ENCODE results near the gene NFATC2. TPM values are rescaled to one million over a fixed set of nuclear protein-coding genes. Genes with fewer than 3 reads are reported as not detected.
A peak's percentile ranks its signal among the peaks of the same experiment; 100 is the strongest.

The NFATC2 gene
- total RNA-seq, 1 experiment from 2014 or later: 0.34 TPM

GRCh38 chr20:51373713-51374455 is 168.6 kb downstream of the NFATC2 start:
- in situ Hi-C loops (cut with HindIII; ENCODE audit: low pct_unique_long_range_greater_than_20kb, low sequenced_read_pairs): no loop called here
- no peak for DNase-seq (ENCODE audit: low read depth)

DNA sequence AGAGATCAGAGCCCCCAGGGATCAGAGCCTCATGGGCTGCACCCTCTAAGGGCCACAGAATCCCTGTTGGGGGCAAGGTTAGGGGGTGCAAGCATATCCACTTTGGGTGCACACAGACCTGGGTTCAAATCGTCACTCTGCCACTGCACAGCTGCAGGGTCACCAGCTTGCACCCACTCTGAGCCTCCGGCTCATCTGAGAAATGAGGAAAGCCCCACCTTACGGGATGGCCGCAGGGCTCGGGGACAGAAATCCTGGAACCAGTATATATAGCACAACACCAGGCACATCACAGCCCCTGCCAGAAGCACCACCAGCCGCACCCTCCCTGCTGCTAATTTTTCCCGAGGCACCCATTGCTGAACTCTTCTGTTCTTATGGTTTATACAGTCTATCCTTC is 169.6 kb downstream of the NFATC2 start:
- in situ Hi-C loops (cut with HindIII; ENCODE audit: low pct_unique_long_range_greater_than_20kb, low sequenced_read_pairs): no loop called here
- no peak for DNase-seq (ENCODE audit: low read depth)

GRCh38 chr20:51372176-51372803 is 170.2 kb downstream of the NFATC2 start:
- DNase-seq (ENCODE audit: low read depth): peak; percentile 52
- in situ Hi-C loops (cut with HindIII; ENCODE audit: low pct_unique_long_range_greater_than_20kb, low sequenced_read_pairs): no loop called here

- no peak for DNase-seq (ENCODE audit: low read depth)
- in situ Hi-C loops (cut with HindIII; ENCODE audit: low pct_unique_long_range_greater_than_20kb, low sequenced_read_pairs): no loop called here
These were observed 170.8 kb downstream of the NFATC2 start for GRCh38 chr20:51371720-51372119.

- in situ Hi-C loops (cut with HindIII; ENCODE audit: low pct_unique_long_range_greater_than_20kb, low sequenced_read_pairs): no loop called here
These were observed 173.0 kb downstream of the NFATC2 start for GRCh38 chr20:51369503-51369902.

GRCh38 chr20:51368461-51369211 is 173.9 kb downstream of the NFATC2 start:
- in situ Hi-C loops (cut with HindIII; ENCODE audit: low pct_unique_long_range_greater_than_20kb, low sequenced_read_pairs): no loop called here

More at GRCh38 chr20:51369503-51369902, 173.0 kb downstream of the NFATC2 start:
- DNase-seq (ENCODE audit: low read depth): no peak

DNA sequence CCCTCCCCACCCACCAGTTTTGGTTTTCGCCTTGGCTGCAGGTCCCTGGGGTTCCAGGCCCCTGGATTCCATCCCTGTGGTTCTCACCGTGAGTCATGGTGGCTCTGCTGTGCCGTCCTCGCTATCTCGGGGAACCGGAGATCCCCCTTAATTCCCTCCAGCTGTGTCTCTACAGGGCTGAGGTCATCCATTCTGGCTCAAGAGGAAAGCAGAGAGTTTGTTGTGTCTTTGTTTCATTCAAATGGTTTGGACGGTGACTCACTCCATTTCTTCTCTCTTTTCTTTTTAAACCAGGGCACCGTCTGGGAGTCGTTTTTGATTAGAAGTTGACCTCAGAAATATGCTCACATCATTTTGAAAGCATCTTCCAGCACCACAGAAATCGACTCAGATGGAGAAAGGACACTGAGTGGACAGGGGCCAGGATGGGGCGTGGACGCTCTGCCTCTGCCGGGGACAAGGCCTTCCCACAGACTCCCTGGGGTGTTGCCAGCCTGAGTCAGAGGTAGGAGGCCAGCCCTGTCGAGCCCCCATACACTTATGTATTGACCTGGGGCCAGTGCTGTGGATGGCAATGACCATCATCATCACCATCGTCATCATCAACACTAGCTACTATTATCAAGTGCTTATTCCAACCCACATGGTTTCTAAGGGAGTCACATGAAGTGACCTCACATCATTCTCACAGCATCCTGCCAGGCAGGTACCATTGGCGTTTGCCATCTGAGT is 176.2 kb downstream of the NFATC2 start:
- DNase-seq (ENCODE audit: low read depth): peak; percentile 93
- in situ Hi-C loops (cut with HindIII; ENCODE audit: low pct_unique_long_range_greater_than_20kb, low sequenced_read_pairs): no loop called here

More at GRCh38 chr20:51368461-51369211, 173.9 kb downstream of the NFATC2 start:
- no peak for DNase-seq (ENCODE audit: low read depth)

- in situ Hi-C loops (cut with HindIII; ENCODE audit: low pct_unique_long_range_greater_than_20kb, low sequenced_read_pairs): no loop called here
- no peak for DNase-seq (ENCODE audit: low read depth)
These were observed 176.8 kb downstream of the NFATC2 start for GRCh38 chr20:51365670-51366069.

GRCh38 chr20:51363813-51364212 is 178.7 kb downstream of the NFATC2 start:
- no peak for DNase-seq (ENCODE audit: low read depth)
- in situ Hi-C loops (cut with HindIII; ENCODE audit: low pct_unique_long_range_greater_than_20kb, low sequenced_read_pairs): no loop called here

GRCh38 chr20:51363378-51363777 is 179.1 kb downstream of the NFATC2 start:
- in situ Hi-C loops (cut with HindIII; ENCODE audit: low pct_unique_long_range_greater_than_20kb, low sequenced_read_pairs): no loop called here
- DNase-seq (ENCODE audit: low read depth): no peak

GRCh38 chr20:51362254-51362653 is 180.3 kb downstream of the NFATC2 start:
- DNase-seq (ENCODE audit: low read depth): no peak
- in situ Hi-C loops (cut with HindIII; ENCODE audit: low pct_unique_long_range_greater_than_20kb, low sequenced_read_pairs): no loop called here

GRCh38 chr20:51361258-51361657 is 181.3 kb downstream of the NFATC2 start:
- in situ Hi-C loops (cut with HindIII; ENCODE audit: low pct_unique_long_range_greater_than_20kb, low sequenced_read_pairs): no loop called here
- no peak for DNase-seq (ENCODE audit: low read depth)

DNA sequence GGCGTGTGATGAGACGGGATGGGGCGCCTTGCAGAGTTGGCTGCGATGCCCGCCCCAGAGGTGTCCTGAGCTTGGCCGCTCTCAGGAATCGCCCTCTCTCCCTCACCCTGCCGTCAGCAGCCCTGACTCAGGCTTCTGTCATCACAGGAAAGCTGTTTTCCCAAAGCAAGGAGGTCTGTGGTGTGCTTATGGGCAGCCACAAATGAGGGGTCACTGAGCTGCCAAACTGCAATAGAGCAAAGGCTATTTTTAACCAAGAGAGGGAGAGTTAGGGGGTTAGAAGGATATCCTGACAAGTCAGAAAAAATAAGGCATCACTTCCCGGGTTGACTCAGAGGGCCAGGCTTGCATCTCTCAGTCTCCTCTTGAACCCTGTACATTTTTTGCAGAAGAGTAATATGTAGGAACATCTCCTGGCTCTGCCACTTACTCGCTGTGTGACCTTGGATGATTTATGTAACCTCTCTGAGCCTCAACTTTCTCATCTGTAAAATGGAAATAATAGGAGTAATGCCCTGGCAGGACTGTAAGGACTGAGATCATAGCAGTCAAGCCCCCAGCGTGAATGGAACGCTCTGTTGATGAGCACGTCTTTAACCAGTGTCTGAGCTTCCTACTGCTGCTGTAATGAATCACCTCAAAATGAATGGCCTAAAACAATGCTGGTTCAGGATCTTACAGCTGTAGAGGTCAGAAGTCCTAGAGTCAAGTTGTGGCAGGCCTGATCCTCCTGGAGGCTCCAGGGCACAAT is 181.9 kb downstream of the NFATC2 start:
- in situ Hi-C loops (cut with HindIII; ENCODE audit: low pct_unique_long_range_greater_than_20kb, low sequenced_read_pairs): no loop called here
- peak; percentile 94 for DNase-seq (ENCODE audit: low read depth)

DNA sequence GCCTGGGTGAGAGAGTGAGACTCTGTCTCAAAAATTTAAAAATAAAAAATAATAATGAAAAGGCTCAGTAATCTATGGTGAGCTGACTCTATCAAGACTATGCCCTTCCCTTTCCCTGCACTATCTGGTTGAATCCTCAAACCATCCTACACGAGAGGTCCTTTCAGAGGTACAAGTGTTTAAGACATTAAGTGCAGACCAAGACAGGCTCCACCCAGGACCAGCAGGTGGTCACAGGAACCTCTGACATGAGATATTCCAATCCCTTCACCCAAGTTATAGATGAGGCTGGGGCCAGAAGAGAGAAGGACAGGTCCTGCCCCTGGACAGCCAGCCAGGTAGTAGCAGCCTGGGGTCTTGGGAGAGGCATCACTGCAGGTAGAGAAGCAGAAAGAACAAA is 182.6 kb downstream of the NFATC2 start:
- DNase-seq (ENCODE audit: low read depth): no peak
- in situ Hi-C loops (cut with HindIII; ENCODE audit: low pct_unique_long_range_greater_than_20kb, low sequenced_read_pairs): no loop called here

DNA sequence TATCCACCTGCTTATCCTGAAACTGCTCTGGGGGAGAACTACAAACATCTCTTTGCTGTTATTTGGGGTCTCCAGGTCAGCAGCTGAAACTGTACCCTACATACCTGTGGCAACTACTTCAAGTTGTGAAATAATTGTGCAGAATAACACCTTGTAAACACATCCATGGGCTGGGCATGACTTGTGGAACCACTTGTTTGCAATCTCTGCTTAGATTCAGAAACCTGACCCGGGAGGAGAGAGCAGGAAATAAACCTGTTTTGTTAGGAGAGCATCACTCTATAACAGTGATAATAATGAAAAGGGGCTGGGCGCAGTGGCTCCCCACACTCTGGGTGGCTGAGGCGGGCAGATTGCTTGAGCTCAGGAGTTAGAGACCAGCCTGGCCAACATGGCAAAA is 183.1 kb downstream of the NFATC2 start:
- in situ Hi-C loops (cut with HindIII; ENCODE audit: low pct_unique_long_range_greater_than_20kb, low sequenced_read_pairs): no loop called here
- DNase-seq (ENCODE audit: low read depth): no peak

- in situ Hi-C loops (cut with HindIII; ENCODE audit: low pct_unique_long_range_greater_than_20kb, low sequenced_read_pairs): no loop called here
- no peak for DNase-seq (ENCODE audit: low read depth)
These were observed 184.3 kb downstream of the NFATC2 start for GRCh38 chr20:51358032-51358724.

DNA sequence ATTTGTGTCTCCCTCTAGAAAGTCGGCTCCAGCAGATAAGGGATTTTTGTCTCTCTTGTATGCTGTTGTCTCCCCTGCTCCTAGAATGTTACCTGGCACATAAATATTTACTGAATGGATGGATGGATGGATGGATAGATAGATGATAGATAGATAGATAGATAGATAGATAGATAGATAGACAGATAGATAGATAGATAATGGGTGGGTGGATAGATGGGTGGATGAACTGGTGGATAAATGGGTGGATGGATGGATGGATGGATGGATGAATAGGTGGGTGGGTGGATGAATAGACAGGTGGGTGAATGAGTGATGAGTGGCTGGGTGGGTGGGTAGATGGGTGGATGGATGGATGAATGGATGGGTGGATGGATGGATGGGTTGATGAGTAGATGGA is 185.0 kb downstream of the NFATC2 start:
- in situ Hi-C loops (cut with HindIII; ENCODE audit: low pct_unique_long_range_greater_than_20kb, low sequenced_read_pairs): no loop called here
- no peak for DNase-seq (ENCODE audit: low read depth)
